Tibial nerve (tissue), 4 donors: ENCODE measurements around the gene OSBPL3.

ENCODE experiments used
- CTCF ChIP-seq, 5 experiments: fragments of 200-600 bp in 3 of 5; fragments of 450-650 bp in 2 of 5; sonication (generic) in 3 of 5; IDR thresholded peaks; one replicate each; pipeline ENCODE4 v1.5.1; 2016 to 2019; ENCODE audit warnings: antibody characterized with exemption in 5 of 5, mild to moderate bottlenecking in 3 of 5, moderate library complexity in 2 of 5
- EP300 ChIP-seq, 2 donors: sonication (generic); formaldehyde crosslinking; IDR thresholded peaks; one replicate each; pipeline ENCODE4 v1.6.1; 2017; ENCODE audit warnings: antibody characterized with exemption in 2 of 2, mild to moderate bottlenecking in 1 of 2
- POLR2A ChIP-seq, 2 donors: fragments of 450-650 bp; IDR thresholded peaks; one replicate each; pipeline ENCODE4 v1.6.1; 2017; ENCODE audit warnings: antibody characterized with exemption in 2 of 2, mild to moderate bottlenecking in 2 of 2, moderate library complexity in 2 of 2

- TF ChIP-seq CTCF (IDR thresholded peaks at IDR 0.05) (no peak), POLR2A (IDR thresholded peaks at IDR 0.05) (no peak), EP300 (IDR thresholded peaks at IDR 0.05) (no peak)
Measured at GRCh38 chr7:25028370-25029021, 48.5 kb upstream of the OSBPL3 start.
